B cell (primary cell): ENCODE results near the gene TMC7. TPM values are rescaled to one million over a fixed set of nuclear protein-coding genes. Genes with fewer than 3 reads are reported as not detected.

Experiments used
- ATAC-seq: fragments of 200-7000 bp; cut with Tn5 transposase; one replicate; pipeline ENCODE4 v1.10.0; 2021; ENCODE audit warnings: low read depth, mild to moderate bottlenecking, moderate number of reproducible peaks, moderate library complexity
- CTCF ChIA-PET: fragments of 350-600 bp; sonication (Branson Sonifier 250); formaldehyde crosslinking; loops from one replicate; lab custom pipeline; 2021; ENCODE audit warnings: antibody characterized with exemption, inconsistent platforms; lab: Charles Lee
- POLR2A ChIA-PET: fragments of 350-600 bp; sonication (Branson Sonifier 250); formaldehyde crosslinking; loops from one replicate; lab custom pipeline; 2021; ENCODE audit warnings: antibody characterized with exemption; lab: Charles Lee
- DNase-seq: peaks from one replicate; pipeline ENCODE4 v3.0.0; 2013
- H2AFZ ChIP-seq: 2 replicates; pipeline ENCODE4 v1.6.1; 2012; ENCODE audit warnings: mild to moderate bottlenecking, low read depth, low read length; ENCODE audit not compliant: insufficient read depth, poor library complexity, severe bottlenecking
- H3K27ac ChIP-seq, 2 donors: 1 replicate in 1 of 2; 2 replicates in 1 of 2; pipeline ENCODE4 v1.5.1; 2012 to 2013; ENCODE audit warnings: low read length in 2 of 2, mild to moderate bottlenecking in 2 of 2, moderate library complexity in 1 of 2
- H3K27me3 ChIP-seq, 4 experiments: fragments of 200-600 bp in 1 of 4; sonication (generic) in 1 of 4; replicated peaks in 1 of 4; 1 replicate in 2 of 4; 2 replicates in 2 of 4; pipeline versions ENCODE4 v1.6.1 to v1.7.0; 2013 to 2016; ENCODE audit warnings: low read length in 3 of 4, mild to moderate bottlenecking in 2 of 4, mixed read lengths in 1 of 4, moderate library complexity in 1 of 4; ENCODE audit not compliant: insufficient read depth in 4 of 4, control insufficient read depth in 3 of 4; ENCODE audit errors: control extremely low read depth in 1 of 4
- H3K36me3 ChIP-seq, 2 experiments: replicated peaks in 1 of 2; 1 replicate in 1 of 2; 2 replicates in 1 of 2; pipeline versions ENCODE4 v1.6.1 to v1.7.1; 2013; ENCODE audit warnings: low read length in 1 of 2; ENCODE audit not compliant: insufficient read depth in 2 of 2, control insufficient read depth in 1 of 2; ENCODE audit errors: control extremely low read depth in 1 of 2, extremely low read depth in 1 of 2
- H3K4me1 ChIP-seq, 2 donors: fragments of 200-600 bp in 1 of 2; sonication (generic) in 1 of 2; 1 replicate in 1 of 2; 2 replicates in 1 of 2; pipeline versions ENCODE4 v1.5.1 to v1.6.1; 2013 to 2017; ENCODE audit warnings: low read length in 2 of 2; ENCODE audit not compliant: control insufficient read depth in 2 of 2, insufficient read depth in 2 of 2
- H3K4me2 ChIP-seq: replicated peaks from 2 replicates; pipeline ENCODE3; 2012; ENCODE audit warnings: mild to moderate bottlenecking, low read depth, low read length; ENCODE audit not compliant: poor library complexity, severe bottlenecking
- H3K4me3 ChIP-seq, 5 experiments: fragments of 200-600 bp in 1 of 5; sonication (generic) in 1 of 5; 1 replicate in 3 of 5; 2 replicates in 2 of 5; pipeline versions ENCODE4 v1.5.1 to v1.7.0; 2011 to 2016; ENCODE audit warnings: low read length in 4 of 5, mild to moderate bottlenecking in 4 of 5, low read depth in 2 of 5, control low read depth in 1 of 5, moderate library complexity in 1 of 5; ENCODE audit not compliant: insufficient read depth in 1 of 5; ENCODE audit errors: control extremely low read depth in 1 of 5, extremely low read depth in 1 of 5
- H3K79me2 ChIP-seq: fragments of 200-600 bp; sonication (generic); one replicate; pipeline ENCODE4 v1.6.0; 2016; ENCODE audit warnings: low read length; ENCODE audit not compliant: control insufficient read depth, insufficient read depth
- H3K9ac ChIP-seq: fragments of 200-600 bp; sonication (generic); 2 replicates; pipeline ENCODE4 v1.6.1; 2017; ENCODE audit warnings: mild to moderate bottlenecking, low read length, moderate library complexity
- H3K9me3 ChIP-seq, 3 donors: one replicate each; pipeline versions ENCODE4 v1.6.1 to v1.7.1; 2013; ENCODE audit warnings: low read length in 2 of 3; ENCODE audit not compliant: control insufficient read depth in 2 of 3, insufficient read depth in 1 of 3; ENCODE audit errors: control extremely low read depth in 1 of 3
- H4K20me1 ChIP-seq: 2 replicates; pipeline ENCODE4 v1.6.0; 2012; ENCODE audit warnings: mild to moderate bottlenecking, low read length; ENCODE audit not compliant: insufficient read depth, control insufficient read depth, poor library complexity, severe bottlenecking
- H3K27ac Mint-ChIP-seq: one replicate; pipeline ENCODE4 v1.8.0; 2021; ENCODE audit warnings: mixed read lengths
- H3K27me3 Mint-ChIP-seq: one replicate; pipeline ENCODE4 v1.8.0; 2021; ENCODE audit warnings: mixed read lengths
- H3K4me1 Mint-ChIP-seq: one replicate; pipeline ENCODE4 v1.8.0; 2021; ENCODE audit warnings: mixed read lengths
- H3K4me3 Mint-ChIP-seq: one replicate; pipeline ENCODE4 v1.8.0; 2021; ENCODE audit warnings: mixed read lengths
- H3K9me3 Mint-ChIP-seq: one replicate; pipeline ENCODE4 v1.8.0; 2022; ENCODE audit warnings: mixed read lengths; ENCODE audit not compliant: insufficient read depth
- CTCF ChIP-seq: fragments of 200-600 bp; IDR thresholded peaks from one replicate; pipeline ENCODE4 v1.8.0; 2022; ENCODE audit warnings: antibody characterized with exemption, mild to moderate bottlenecking
- EZH2 ChIP-seq: IDR thresholded peaks from 2 replicates; pipeline ENCODE4 v1.6.1; 2012; ENCODE audit warnings: borderline replicate concordance, low read depth, mild to moderate bottlenecking, moderate library complexity, low read length; ENCODE audit not compliant: insufficient read depth, poor library complexity, severe bottlenecking
- WGBS: methylation state at CpG from one replicate; pipeline ENCODE4 v1.1.5; 2013; ENCODE audit warnings: missing lambda C conversion rate; ENCODE audit not compliant: insufficient coverage; 5-methylcytosine and 5-hydroxymethylcytosine counted together
- intact Hi-C: fragments of 100-400 bp; cut with micrococcal nuclease; formaldehyde crosslinking; loops from one replicate; pipeline ENCODE4 v1.10.0; 2022
- polyA plus RNA-seq: library from polyadenylated mRNA; depleted of rRNA; stranded (reverse); fragments of >200 nt; gene quantifications from 2 replicates; pipeline ENCODE4 v1.2.3, GENCODE V29; 2012
- total RNA-seq, 2 donors: library from RNA; stranded (reverse); fragments of 120-200 nt in 1 of 2; gene quantifications; 1 replicate in 1 of 2; 2 replicates in 1 of 2; pipeline versions ENCODE4 v1.2.3 to v1.2.4, GENCODE V29; 2013 to 2022

Gene TMC7
- total and polyA plus RNA-seq, 2 donors (not counting 1 experiment from before 2014, with no cell fraction given): not detected

GRCh38 chr16:19017179-19017578 is 33.4 kb downstream of the TMC7 start:
- DNase-seq (no peak), ATAC-seq (no peak)
- H4K20me1 ChIP-seq: no peaks in the 10 kb centered on the region
- TF ChIP-seq CTCF: no peak
- TF ChIP-seq EZH2: no peak
- no peak overlapping the region for H3K27ac Mint-ChIP-seq
- H3K4me3 ChIP-seq: no peak overlapping the region
- H3K36me3 ChIP-seq: no peaks in the 10 kb centered on the region
- ChIA-PET POLR2A (no interaction called here), CTCF (no interaction called here)
- no peak overlapping the region for H3K27ac ChIP-seq
- intact Hi-C loops: no loop called here
- no peaks in the 10 kb centered on the region for H3K79me2 ChIP-seq
- H2AFZ ChIP-seq: no peak overlapping the region
- H3K4me1 Mint-ChIP-seq: no peaks in the 10 kb centered on the region
- H3K9me3 Mint-ChIP-seq: peaks cover 2% of the 10 kb centered on the region
- H3K9me3 ChIP-seq: no peaks in the 10 kb centered on the region
- no peaks in the 10 kb centered on the region for H3K4me1 ChIP-seq
- peaks cover 7% of the 10 kb centered on the region for H3K27me3 Mint-ChIP-seq
- no peak overlapping the region for H3K9ac ChIP-seq
- no peak overlapping the region for H3K4me2 ChIP-seq
- no peak overlapping the region for H3K4me3 Mint-ChIP-seq
- no peaks in the 10 kb centered on the region for H3K27me3 ChIP-seq

GRCh38 chr16:19020689-19021088 is 37.0 kb downstream of the TMC7 start:
- Histone ChIP-seq H3K9ac (no peak overlapping the region), H3K4me2 (no peak overlapping the region), H3K27ac (no peak overlapping the region), H3K79me2 (no peaks in the 10 kb centered on the region), H2AFZ (no peak overlapping the region), H4K20me1 (no peaks in the 10 kb centered on the region), H3K9me3 (no peaks in the 10 kb centered on the region), H3K36me3 (no peaks in the 10 kb centered on the region), H3K4me1 (no peaks in the 10 kb centered on the region), H3K27me3 (no peaks in the 10 kb centered on the region), H3K4me3 (no peak overlapping the region)
- TF ChIP-seq EZH2 (no peak), CTCF (no peak)
- H3K27ac Mint-ChIP-seq: no peak overlapping the region
- no CpG with 5 or more reads among the region's 4 CpGs for whole genome bisulfite sequencing
- no peak overlapping the region for H3K4me3 Mint-ChIP-seq
- intact Hi-C loops: no loop called here
- ATAC-seq: no peak
- peaks cover 7% of the 10 kb centered on the region for H3K27me3 Mint-ChIP-seq
- ChIA-PET POLR2A (no interaction called here), CTCF (no interaction called here)
- no peak for DNase-seq
- H3K9me3 Mint-ChIP-seq: no peaks in the 10 kb centered on the region
- no peaks in the 10 kb centered on the region for H3K4me1 Mint-ChIP-seq
